Activated T-helper 1 cell treated with anti-CD3 and anti-CD28 coated beads, Interleukin-2, amount 50 U/mL, for 16 hours (primary cell): ENCODE measurements around the gene OAT.
"Not testable (repeated sequence)": the region's sequence is repeated elsewhere in the genome, so short reads cannot be mapped to it uniquely, and the experiment has no call there.

Experiments
- DNase-seq, 2 donors: peaks; one replicate each; pipeline ENCODE4 v3.0.0-alpha.2; 2020; ENCODE audit warnings: low read depth in 1 of 2, low spot score in 1 of 2

Gene OAT

DNA sequence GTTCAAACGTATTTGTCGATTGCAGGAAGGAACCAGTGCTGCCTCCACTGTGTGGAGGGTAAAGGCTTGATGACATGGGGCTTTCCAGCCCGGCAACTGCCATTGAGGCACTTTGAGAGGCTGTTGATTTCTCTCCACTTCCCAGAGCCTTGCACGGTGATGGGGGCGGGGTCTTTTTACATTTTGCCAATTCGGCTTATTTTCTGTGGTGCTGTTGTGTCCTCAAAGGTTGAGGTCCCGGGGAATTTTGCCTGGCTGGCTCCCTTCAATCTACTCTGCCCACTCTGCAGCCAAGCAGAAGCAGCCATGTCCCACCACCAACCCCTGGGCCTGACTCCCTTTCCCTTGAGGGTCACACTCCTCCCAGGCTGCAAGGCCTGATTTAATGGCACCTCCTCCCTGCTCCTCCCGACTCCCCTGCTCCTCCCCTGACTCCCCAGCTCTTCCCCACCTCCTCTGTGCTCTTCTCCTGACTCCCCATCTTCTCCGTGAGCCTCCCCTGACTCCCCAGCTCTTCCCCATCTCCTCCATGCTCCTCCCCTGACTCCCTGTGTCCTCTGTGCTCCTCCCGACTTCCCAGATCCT is 39.0 kb downstream of the OAT start:
- no peak for DNase-seq

DNA sequence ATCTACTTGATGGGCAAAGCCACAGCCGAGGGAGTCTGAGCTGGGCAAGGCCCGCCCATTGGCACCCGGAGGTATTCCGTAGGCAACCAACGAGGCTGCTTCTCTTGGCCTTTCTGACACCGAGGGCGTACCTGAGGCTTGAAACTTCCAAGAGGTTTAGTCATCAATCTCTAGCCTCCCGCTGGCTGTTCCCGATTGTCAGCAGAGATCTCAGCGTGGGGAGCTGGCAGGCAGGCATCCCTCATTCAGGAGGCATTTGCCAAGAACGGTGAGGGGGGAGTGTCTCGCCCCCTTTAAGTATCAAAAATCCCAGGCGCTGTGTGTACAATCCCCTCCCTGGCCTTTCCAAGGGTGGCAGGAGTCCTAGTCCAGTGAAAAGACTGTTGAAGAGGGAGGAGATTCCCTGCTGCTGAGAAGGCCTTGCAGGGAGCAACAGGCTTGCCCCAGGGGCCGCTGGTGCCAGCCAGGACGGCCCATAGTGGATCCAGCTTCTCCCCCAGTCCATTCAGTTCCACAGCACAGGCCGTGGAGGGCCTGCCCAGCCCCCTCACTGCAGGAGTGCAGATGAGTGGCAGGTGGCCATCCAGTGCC is 39.7 kb downstream of the OAT start:
- no peak for DNase-seq

GRCh38 chr10:124378271-124378670 is 40.5 kb downstream of the OAT start:
- no peak for DNase-seq

GRCh38 chr10:124377101-124377500 is 41.6 kb downstream of the OAT start:
- DNase-seq: no peak

GRCh38 chr10:124376411-124376810 is 42.3 kb downstream of the OAT start:
- DNase-seq: no peak

GRCh38 chr10:124375691-124376090 is 43.0 kb downstream of the OAT start:
- no peak for DNase-seq

DNA sequence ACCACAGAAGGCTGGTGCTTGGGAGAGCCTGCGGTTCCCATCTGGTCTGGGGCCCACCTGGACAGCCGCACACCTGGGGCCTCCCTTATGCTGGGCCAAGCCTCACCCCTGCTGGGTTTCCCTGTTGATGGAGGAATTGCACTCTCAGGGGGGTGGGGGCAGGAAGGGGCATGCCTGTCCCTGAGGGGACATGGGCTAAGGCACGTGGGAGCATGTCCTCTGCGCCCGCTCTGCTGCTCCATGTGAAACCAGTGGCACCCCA is 43.4 kb downstream of the OAT start:
- no peak for DNase-seq

GRCh38 chr10:124374535-124375352 is 44.0 kb downstream of the OAT start:
- DNase-seq: no peak

GRCh38 chr10:124372899-124373298 is 45.8 kb downstream of the OAT start:
- no peak for DNase-seq

GRCh38 chr10:124370426-124370825 is 48.3 kb downstream of the OAT start:
- DNase-seq: no peak

GRCh38 chr10:124369986-124370385 is 48.7 kb downstream of the OAT start:
- no peak for DNase-seq

GRCh38 chr10:124369533-124369932 is 49.2 kb downstream of the OAT start:
- not testable (repeated sequence) for DNase-seq

DNA sequence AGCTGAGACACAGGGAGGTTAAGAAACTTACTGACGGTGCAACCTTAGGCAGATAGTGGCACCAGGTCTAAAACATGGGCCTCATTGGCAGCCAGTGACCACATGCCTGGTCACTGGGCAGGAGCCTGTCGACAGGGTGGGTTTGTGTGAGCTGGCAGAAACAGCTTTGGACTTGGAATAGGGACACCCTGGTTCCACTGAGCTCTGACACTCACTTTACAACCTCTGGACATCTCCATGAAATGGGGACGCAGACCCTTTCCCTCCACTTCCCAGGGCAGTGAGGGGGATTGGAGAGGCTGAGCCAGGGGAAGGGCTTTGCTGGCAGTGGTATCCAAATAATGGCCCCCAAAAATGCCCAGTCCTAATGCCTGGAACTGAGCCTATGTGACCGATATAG is 49.7 kb downstream of the OAT start:
- DNase-seq: no peak

- no peak for DNase-seq
These were observed 50.8 kb downstream of the OAT start for GRCh38 chr10:124367936-124368335.

DNA sequence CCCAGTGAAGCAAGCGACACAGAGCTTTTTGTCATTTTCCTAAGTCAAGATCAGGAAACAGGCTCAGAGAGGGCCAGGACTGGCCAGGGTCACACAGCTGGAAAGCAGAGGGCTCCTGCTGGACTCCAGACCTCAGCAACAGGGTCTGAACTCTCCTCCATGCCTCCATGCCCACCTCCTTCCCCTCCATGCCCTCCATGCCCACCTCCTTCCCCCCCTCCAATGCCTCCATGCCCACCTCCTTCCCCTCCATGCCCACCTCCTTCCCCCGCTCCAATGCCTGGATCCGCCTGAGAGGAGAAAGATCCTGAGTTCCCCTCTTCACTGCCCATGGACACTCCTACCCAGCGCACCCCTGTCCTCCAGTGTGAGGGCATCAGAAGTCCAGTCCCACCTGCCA is 51.3 kb downstream of the OAT start:
- no peak for DNase-seq

DNA sequence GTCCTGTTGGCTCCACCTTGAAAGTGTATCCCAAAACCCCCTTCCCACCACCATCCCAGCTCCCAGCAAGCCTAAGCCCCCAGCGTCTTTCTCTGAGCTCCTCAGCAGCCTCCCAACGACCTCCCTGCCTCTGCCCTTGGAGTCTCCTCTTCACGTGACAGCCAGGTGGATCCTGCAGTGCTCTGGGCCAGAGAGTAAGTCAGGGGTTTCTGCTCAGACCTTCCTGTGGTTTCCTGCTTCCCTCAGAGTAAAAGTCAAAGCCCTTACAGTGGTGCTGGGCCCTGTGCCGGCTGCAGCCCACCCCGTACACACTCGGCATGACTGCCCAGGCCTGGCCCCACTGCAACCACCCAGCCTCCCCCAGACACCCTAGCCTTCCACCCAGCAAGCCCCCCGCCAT is 51.9 kb downstream of the OAT start:
- no peak for DNase-seq

- DNase-seq: no peak
These were observed 52.4 kb downstream of the OAT start for GRCh38 chr10:124366343-124366742.

DNA sequence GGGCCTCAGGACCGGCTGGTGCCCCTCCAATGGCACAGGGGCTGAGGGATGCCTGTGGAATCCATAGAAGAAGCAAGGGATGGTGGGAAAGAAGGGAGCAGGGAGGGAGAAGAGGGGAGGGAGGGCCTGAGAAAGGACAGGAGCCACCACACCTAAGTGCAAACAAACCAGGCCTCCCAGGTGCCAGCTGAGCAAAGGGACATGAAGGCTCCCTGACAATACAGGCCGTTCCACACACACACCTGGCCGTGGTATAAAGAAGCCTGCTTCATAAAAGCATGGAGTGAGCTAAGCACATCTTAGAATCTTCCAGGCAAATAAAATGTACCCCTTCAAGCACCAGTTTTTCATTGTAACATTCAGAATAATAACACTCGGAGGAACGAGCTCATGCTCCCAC is 54.0 kb downstream of the OAT start:
- no peak for DNase-seq

DNA sequence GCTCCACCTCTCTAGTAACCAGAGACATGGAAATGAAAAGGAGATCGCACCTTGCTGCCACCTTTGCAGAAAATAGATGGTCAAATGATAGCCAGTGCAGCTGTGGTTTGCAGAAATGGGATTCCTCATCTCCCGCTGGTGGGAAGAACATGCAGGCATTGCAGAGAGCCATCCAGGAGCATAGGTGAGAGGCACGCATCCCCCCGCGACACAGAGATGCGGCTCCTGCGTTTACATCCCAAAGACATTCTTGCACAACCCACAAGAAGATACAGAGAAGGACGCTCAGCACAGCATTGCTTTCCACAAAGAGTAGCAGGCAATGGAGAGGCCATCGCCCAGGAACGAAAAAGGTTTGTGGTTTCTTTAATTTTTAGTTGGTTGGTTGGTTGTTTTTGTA is 56.2 kb downstream of the OAT start:
- no peak for DNase-seq

DNA sequence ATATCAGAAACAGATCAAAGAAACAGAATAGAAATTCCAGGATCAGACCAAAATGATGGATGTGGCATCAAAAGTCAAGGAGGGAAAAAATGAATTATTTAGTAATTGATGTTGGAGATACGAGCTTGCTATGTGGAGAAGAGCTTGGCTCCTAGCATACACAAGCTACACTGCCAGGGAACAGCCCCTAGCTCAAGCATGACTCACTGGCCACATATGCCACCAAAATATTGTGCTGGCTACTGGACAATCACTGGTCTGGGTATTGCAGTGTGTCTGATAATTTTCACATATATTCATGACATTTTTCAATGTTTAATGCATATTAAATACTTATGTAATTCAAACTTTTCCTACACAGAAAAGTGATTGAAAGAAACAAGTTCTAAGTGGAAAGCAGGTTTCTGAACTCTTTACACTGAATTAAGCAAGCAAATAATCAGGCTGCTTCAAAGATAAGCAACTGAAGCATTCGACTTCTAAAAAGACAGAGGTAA is 59.3 kb downstream of the OAT start:
- no peak for DNase-seq

DNA sequence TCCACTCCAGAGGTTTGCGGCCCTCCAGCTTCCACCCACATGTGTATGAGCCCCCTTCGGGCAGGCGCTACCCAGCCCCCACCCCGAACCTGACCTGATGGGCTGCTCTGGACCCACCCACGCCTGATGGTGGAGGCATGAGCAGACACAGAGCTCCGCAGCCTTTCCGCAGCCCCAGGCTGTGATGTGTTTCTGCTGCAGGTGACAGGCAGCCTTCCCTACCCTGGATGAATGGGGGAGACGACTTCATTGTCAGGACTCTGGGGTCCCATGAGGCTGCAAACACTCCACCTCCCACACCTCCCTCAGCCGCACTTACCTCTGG is 61.2 kb downstream of the OAT start:
- no peak for DNase-seq

GRCh38 chr10:124356701-124357560 is 61.8 kb downstream of the OAT start:
- no peak for DNase-seq
